ENCODE results near the gene HTR6. TPM values are rescaled to one million over a fixed set of nuclear protein-coding genes. Genes with fewer than 3 reads are reported as not detected.

The HTR6 gene
- polyA plus RNA-seq, 1 donor (not counting 4 experiments of a cell fraction or from before 2014, with no cell fraction given) = not detected

GRCh38 chr1:19710825-19711611 lies 46.3 kb downstream of the HTR6 start:
- Histone ChIP-seq H3K4me2 (ENCODE audit: control insufficient read depth, extremely low read depth, insufficient read depth, low read depth, low read length) (no peak overlapping the region), H3K27ac (ENCODE audit: control insufficient read depth, insufficient read depth, low read length) (no peak overlapping the region), H3K36me3 (ENCODE audit: control insufficient read depth in 2 of 2, extremely low read depth in 1 of 2, insufficient read depth in 2 of 2, low read length in 2 of 2) (no peaks in the 10 kb centered on the region), H3K9me3 (ENCODE audit: control insufficient read depth, low read depth, low read length) (no peaks in the 10 kb centered on the region), H3K4me1 (ENCODE audit: control insufficient read depth, extremely low read depth, insufficient read depth, low read length) (no peaks in the 10 kb centered on the region), H3K4me3 (ENCODE audit: control insufficient read depth in 2 of 3, extremely low read depth in 1 of 3, insufficient read depth in 2 of 3, low read depth in 1 of 3, low read length in 3 of 3) (no peak overlapping the region), H3K79me2 (ENCODE audit: control insufficient read depth, insufficient read depth, low read length) (no peaks in the 10 kb centered on the region), H3K9me1 (ENCODE audit: control insufficient read depth, extremely low read depth, insufficient read depth, low read length) (no peaks in the 10 kb centered on the region), H3K9ac (ENCODE audit: control insufficient read depth, extremely low read depth, insufficient read depth, low read length) (no peak overlapping the region), H2AFZ (ENCODE audit: control insufficient read depth, low read length) (no peak overlapping the region), H4K20me1 (ENCODE audit: control insufficient read depth, extremely low read depth, insufficient read depth, low read length) (no peaks in the 10 kb centered on the region), H3K27me3 (ENCODE audit: control insufficient read depth, extremely low read depth, insufficient read depth, low read length) (no peaks in the 10 kb centered on the region)
- dilution Hi-C loops (cut with MboI; ENCODE audit: extremely low pct_ligation_motif_present, low sequenced_read_pairs) = no loop called here
- no peak for DNase-seq (ENCODE audit: low read depth, low spot score)
- no peak for FAIRE-seq
- TF ChIP-seq EZH2 (IDR thresholded peaks at IDR 0.05; ENCODE audit: low read length) (no peak), CTCF (optimal IDR thresholded peaks at IDR 0.05 in 1 of 3, IDR thresholded peaks at IDR 0.05 in 1 of 3, conservative IDR thresholded peaks at IDR 0.05 in 1 of 3; ENCODE audit: extremely low read depth in 1 of 3, insufficient read depth in 2 of 3, low read length in 3 of 3) (no peak)

- FAIRE-seq = no peak
Measured at GRCh38 chr1:19712928-19713327, 48.3 kb downstream of the HTR6 start.

More at GRCh38 chr1:19712928-19713327, 48.3 kb downstream of the HTR6 start:
- Histone ChIP-seq H2AFZ (ENCODE audit: control insufficient read depth, low read length) (no peak overlapping the region), H3K9me3 (ENCODE audit: control insufficient read depth, low read depth, low read length) (no peaks in the 10 kb centered on the region), H3K4me1 (ENCODE audit: control insufficient read depth, extremely low read depth, insufficient read depth, low read length) (no peaks in the 10 kb centered on the region), H3K36me3 (ENCODE audit: control insufficient read depth in 2 of 2, extremely low read depth in 1 of 2, insufficient read depth in 2 of 2, low read length in 2 of 2) (no peaks in the 10 kb centered on the region), H4K20me1 (ENCODE audit: control insufficient read depth, extremely low read depth, insufficient read depth, low read length) (no peaks in the 10 kb centered on the region), H3K4me2 (ENCODE audit: control insufficient read depth, extremely low read depth, insufficient read depth, low read depth, low read length) (no peak overlapping the region), H3K27ac (ENCODE audit: control insufficient read depth, insufficient read depth, low read length) (no peak overlapping the region), H3K79me2 (ENCODE audit: control insufficient read depth, insufficient read depth, low read length) (no peaks in the 10 kb centered on the region), H3K4me3 (ENCODE audit: control insufficient read depth in 2 of 3, extremely low read depth in 1 of 3, insufficient read depth in 2 of 3, low read depth in 1 of 3, low read length in 3 of 3) (no peak overlapping the region), H3K9ac (ENCODE audit: control insufficient read depth, extremely low read depth, insufficient read depth, low read length) (no peak overlapping the region), H3K27me3 (ENCODE audit: control insufficient read depth, extremely low read depth, insufficient read depth, low read length) (no peaks in the 10 kb centered on the region), H3K9me1 (ENCODE audit: control insufficient read depth, extremely low read depth, insufficient read depth, low read length) (no peaks in the 10 kb centered on the region)
- dilution Hi-C loops (cut with MboI; ENCODE audit: extremely low pct_ligation_motif_present, low sequenced_read_pairs) = no loop called here
- no peak for DNase-seq (ENCODE audit: low read depth, low spot score)
- TF ChIP-seq CTCF (optimal IDR thresholded peaks at IDR 0.05 in 1 of 3, IDR thresholded peaks at IDR 0.05 in 1 of 3, conservative IDR thresholded peaks at IDR 0.05 in 1 of 3; ENCODE audit: extremely low read depth in 1 of 3, insufficient read depth in 2 of 3, low read length in 3 of 3) (no peak), EZH2 (IDR thresholded peaks at IDR 0.05; ENCODE audit: low read length) (no peak)

All from keratinocyte (primary cell).